HG03521 (cell line): Measurements from ENCODE around the gene CAST.
A peak's percentile ranks its signal among the peaks of the same experiment; 100 is the strongest.

Source experiments
- ATAC-seq: cut with Tn5 transposase; IDR thresholded peaks from one replicate; pipeline ENCODE4 v1.9.1; 2021; ENCODE audit warnings: mild to moderate bottlenecking, moderate library complexity; ENCODE audit not compliant: unreplicated experiment

Gene CAST

DNA sequence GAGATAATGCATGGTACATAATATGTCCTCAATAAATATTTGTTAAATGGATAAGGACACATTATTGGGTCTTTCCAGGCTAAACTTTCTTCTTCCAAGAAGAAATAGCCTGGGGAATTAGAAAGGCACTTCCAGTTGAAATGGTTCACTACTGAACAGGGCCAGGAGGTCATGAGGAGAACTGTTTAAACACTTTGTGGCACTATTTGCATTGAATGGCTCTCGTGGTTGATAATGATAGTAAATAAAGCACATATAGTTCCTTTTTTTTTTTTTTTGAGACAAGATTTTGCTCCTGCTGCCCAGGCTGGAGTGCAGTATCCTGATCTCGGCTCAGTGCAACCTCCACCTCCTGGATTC is 19.9 kb upstream of the CAST start:
- no peak for ATAC-seq

DNA sequence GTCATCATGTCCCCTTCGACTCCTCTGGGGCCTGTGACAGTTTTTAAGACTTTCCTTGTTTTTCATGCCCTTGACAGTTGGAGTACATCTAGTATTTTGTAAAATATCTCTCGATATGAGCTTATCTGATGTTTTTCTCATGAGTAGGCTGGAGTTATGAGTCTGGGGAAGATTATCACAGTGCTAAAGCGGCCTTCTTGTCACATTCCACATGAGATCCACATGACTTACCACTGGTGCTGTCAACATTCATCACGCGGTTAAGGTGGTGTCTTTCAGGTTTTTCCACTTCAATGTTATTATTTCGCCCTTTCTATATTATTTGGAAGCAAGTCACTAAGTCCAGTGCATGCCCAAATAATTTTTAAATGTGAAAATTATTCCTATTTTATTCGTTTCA is 17.1 kb upstream of the CAST start:
- ATAC-seq: no peak

DNA sequence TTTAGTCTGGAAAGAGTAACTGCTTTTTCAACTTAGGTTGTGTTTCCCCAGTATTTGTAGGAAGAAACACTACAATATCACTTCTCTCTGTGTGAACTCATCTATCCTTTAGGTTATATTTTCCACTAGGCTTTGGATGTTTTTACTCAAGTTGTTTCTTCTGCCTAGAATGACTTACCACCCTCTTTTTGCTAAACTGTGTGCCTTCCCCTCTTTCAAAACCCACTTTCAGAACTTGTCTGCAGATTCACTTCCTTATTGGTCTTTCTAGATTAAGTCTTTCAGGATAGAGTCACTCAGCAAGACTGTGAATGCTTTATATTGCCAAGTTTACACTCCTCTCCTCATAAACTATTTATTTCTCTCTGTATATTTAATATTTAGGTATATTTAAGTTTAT is 14.2 kb upstream of the CAST start:
- no peak for ATAC-seq

DNA sequence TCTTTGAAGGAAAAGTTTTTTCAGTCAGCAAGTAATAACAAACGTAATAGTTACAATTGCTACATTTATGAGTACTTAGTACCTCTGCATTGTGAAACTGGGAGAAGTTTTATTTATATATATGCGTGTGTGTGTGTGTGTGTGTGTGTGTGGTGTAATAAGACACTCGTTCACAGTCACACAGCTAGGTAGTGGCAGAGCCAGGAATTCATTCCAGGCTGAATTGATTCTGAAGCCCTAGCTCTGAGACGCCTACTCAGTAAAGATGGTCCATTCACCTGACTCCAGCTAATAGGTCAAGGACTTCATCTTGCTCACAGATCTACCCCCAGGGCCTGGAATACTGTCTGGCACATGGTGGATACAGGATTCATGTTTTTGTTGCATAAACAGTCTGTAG is 13.6 kb upstream of the CAST start:
- ATAC-seq: no peak

DNA sequence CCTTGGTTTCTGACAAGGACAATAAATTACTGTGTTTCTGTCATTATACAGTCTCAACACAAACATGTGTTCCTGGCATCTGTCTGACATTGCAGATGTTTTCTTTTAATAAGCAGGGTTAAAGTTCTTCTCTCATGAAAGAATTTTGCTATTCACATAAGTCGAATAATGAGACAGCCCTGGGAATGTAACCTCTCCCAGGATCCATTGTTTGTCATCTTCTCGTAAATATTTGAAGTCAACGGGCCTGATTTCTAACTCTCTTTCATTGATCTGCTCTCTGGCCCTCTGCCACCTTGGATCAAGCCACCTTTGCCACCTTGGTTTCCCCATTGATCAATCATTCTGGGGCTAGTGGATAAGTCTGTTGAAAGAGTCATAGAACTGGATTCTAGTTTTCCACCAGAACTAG is 12.9 kb upstream of the CAST start:
- ATAC-seq: no peak

DNA sequence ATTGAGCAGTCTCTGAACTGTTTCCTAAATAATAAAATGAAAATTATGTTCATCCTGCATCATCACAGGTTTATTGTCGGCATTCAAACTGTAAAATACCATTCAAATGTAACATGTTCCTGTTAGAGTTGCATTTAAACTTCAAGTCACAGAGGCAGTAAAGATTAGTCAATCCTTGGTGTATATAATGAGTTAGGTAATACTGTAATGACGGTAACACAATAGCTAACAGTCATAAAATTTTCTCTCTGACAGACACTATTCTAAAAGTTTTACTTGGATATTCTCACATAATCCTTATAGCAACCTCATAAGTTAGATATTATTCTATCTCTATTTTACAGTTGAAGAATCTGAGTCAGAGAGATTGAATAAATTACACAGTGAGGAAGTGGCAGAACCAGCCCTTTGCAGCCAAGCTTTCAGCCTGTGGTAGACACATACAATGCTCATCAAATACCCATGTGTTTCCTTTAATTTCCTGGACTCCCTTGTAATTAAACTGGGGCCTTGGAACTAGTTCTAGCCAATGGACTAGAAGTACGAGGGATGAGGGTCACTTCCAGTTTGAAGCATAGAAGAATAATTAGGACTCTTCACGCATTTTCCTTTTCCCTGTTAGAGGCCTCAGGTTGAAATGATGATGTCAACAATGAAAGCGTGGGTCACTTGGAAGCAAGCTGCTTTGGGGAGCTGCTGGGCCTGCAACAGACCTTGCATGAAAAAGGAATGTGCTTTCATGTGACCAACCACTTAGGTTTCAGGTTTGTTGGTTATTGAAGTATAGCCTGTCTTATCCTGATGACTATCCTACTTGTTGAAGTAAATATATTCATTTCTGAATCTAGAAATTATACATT is 12.3 kb upstream of the CAST start:
- ATAC-seq: no peak

DNA sequence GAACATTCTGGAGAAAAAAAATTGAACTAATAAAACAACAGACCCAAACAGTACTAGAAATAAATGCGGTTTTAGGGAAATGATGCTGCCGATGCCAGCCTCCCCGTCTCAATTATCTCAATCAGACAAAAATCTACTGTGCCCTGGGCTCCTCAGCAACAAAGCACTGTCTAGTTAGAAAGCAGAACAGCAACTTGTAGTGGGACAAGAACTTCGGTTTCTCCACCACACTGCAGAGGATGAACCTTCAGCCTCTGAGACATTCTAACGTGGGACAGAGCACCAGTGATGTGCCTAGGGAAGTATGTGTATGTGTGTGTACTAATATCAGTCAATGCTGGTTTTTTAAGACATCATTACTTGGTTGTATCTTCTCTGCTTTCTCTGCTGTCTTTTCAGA is 11.1 kb upstream of the CAST start:
- ATAC-seq: no peak

DNA sequence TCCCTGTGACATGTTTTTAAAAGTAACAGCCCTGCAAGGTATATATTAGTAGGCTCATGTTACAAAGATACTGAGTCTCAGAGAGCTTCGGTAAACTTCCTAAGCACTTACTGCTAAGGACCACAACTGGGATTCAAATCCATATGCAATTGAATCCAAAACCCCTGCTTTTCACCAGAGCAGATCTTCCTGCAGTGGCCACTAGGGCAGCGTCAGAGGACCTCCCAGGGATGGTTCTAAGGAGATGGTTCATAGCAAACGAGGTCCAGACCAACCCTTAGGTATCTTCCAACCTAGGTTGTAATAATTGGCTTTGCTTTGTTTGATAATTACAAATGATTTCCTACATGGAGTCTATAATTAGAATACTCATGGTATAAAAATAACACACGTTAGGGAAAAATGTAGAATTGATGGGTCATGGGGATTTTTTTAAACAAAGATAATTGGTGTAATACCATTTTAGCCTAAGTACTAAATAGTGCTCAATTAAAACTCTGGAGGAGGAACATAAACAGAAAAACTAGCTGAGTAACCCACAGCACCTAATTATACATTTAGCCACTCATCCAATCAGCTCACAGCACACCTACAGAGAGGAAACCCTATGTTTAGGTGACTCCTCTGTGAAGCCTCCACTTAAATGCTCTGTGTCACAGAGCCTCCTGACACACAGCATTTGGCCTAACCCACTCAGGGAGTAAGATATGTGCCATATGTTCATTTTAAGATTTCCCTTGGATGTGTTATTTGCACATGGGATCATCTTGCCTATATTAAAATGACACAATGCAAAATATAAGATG is 10.0 kb upstream of the CAST start:
- ATAC-seq: no peak

DNA sequence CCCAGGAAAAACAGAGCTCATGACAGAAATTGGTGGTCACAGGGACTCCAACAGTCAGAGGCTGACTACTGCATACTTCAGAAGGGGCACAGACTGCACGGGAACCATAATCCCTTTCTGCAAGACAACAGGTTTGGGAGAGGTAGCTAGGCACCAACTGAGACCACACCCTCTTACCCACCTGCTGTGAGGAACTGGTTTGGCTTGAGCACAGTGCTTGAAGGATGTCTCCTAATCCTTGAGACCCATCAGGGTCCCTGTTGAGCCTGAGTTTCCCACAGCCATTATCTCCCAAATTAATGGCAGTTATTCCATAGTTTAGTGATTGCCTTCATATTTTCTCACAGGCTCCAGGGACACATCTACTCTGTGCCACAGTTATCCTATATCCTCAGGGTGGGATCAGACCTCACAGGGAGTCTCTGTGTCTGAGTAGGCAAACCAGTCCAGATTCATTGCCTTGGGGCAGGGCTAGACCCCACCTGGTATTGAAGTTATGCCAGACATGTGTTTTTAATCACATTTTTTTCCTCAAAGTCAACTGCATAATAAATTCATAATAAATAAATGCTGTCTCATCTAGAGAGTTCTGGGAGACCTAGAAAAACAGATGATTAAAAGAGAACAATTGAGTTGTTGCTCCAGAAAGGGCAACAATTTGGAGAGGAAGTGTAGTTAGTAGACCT is 9.3 kb upstream of the CAST start:
- no peak for ATAC-seq

DNA sequence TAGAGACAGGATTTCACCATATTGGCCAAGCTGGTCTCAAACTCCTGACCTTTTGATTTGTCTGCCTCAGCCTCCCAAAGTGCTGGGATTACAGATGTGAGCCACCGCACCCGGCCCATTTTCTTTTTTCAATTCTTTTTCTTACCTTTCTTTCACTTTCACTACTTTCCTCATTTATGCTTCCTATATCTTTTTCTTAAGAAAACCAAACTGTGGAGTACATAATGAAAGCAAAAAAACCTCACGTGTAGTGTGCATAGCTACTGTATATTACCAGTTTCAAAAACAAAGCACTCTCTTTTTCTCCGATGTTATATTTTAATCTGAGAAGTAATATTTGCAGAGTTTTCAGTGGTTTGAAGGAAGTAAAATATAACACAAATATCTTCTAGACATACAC is 8.0 kb upstream of the CAST start:
- ATAC-seq: no peak

DNA sequence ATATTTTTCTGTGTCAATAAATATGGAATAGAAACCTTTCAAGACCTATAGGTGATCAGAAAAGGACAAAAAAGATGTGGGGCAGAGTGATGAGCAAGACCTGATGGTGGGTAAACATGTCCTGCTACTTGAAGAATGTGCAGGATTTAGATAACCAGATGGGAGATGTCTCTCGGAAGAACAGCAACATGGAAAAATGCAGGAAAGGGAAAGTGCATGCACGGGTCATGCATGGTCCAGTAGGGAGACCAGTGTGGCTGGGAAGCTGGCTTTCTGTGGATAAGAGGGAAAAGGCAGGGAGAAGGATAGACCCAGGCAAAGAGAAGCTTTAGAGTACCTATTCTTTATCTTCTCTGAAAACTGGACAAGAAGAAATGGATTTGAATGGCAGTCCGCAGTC is 7.1 kb upstream of the CAST start:
- ATAC-seq: no peak

DNA sequence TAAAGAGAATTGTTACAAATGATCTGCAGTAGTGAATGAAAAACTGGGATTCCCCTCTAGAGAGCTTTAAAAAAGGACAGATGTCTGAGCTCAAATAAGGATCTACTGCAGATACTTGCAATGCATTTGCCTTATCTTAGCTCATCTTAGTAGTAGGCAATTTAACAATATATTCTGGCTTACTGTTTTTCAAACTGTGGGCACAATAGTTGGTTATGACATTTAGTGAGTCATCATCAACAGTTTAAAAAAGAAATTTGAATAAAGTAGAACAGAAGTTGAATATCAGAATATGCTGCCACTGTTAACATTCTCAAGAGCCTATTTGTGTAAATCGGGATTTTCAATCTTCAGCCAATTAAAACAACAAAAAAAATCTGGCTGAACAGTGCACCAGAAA is 6.7 kb upstream of the CAST start:
- ATAC-seq: no peak

DNA sequence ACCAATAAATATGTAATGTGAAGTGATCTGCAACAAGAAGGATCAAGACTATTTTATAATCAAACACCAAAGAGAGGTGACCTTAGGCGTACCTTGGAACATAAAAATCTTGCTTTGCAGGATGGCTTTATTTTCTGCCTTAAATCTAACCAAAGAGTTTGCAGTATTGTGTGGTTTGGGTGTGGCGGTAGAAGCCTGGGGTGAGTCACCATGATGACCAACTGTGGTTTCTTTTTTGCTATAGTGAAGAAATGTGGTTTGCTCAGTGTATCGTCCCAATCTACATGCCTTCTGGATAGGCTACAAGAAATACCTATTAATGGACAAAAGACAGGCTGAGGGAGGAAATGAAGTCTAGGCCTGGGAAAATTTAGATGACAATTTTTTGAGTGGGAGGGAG is 5.1 kb upstream of the CAST start:
- ATAC-seq: peak; percentile 51

DNA sequence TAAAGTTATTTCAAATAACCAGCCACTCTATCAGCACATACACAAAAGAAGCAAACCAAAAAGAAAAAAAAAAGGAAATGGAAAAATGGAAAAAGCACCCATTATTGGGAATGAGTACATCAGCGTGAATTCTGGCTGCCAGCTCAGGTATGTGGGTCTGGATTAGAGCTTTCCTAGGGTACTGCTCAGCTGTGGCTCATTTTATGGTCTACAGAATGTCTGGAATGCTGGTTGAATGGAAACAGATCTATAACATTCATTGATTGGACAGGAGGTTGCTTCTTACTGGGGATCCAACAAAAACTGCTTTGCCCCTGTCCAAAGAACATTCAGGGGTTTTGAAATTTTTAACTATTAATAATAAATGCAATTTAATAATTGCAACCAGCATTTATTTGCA is 3.9 kb upstream of the CAST start:
- no peak for ATAC-seq

DNA sequence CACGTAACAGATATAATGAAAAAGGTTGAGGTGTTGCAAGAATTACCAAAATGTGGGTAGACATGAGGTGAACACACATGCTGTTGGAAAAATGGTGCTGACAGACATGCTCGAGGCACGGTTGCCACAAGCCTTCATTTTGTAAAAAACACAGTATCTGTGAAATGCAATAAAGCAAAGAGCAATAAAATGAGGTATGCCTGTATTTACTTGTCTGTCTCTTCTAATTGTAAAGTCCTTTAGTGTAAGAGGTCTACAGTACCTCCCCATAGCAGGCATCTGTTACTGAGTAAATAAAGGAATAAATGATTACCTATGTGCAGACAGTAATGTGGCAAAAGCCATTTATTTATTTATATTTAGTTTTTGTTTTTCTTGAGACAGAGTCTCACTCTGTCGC is 3.0 kb upstream of the CAST start:
- no peak for ATAC-seq

DNA sequence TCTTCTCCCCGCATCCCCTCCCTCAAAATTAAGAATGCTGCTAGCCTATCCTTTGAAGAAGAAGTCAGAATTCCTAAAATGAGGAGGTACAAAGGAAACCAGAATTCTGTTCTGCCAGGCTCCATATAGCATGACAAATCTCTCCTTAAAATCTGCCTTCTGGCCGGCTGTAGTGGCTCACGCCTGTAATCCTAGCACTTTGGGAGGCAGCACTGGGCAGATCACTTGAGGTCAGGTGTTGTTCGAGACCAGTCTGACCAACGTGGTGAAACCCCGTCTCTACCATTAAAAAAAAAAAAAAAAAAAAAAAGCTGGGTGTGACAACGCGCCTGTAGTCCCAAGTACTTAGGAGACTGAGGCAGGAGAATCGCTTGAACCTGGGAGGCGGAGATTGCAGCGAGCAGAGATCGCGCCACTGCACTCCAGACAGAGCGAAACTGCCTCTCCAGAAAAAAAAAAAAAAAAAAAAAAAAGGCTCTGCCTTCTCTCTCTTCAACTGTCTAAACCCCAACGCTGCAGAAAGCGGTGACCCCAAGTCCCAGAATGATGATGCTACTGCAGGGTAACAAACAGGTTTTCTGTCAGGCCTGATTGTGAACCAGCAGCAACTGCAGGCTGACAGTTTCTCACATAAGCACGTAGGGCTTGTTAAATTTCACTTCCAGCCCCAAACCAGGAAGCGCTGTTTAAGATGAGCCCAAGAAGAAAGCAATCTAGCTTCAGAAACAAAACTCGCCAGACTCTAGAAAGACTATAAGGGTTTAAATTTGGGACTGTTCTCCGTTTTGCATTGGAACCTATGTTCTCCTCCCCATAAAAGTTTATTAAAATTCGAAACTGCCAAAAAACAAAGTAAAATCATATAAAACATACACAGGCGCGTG is 963 bp upstream of the CAST start:
- ATAC-seq: no peak

DNA sequence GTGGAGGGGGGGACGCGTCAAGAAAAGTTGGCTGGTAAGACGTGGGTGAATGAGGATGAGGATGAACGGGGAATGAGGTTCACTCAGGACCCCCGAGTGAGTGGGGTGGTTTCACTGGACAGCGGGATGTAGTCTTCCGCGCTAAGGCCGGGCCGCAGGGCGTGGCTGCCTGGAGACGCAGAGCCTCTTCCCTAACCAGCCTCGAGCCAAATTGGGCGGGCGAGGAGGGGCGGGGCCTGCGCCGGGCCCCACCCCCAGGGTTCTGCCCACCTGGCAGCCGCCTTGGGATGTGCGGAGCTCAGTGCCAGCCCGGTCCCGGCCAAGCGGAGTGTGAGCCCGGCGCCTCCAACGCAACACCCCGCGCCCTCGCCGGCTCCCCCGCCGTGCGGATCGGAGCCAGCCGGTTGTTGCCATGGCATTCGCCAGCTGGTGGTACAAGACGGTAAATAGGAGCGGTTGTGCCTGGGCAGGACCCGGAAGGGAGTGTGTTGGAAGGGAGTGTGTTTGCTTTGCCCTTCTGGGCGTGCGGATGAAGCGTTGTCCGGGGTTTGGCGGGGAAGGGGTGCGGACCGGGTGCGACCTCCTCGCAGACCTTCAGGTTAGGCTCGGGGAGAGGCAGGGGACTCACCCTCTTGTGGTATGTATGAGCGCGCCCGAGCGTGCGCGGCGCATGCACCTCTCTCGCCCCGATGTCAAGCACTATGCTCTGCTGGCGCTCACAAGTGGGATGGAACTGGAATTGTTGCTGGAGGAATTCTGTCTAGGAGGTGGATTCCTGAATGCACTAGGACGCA is 746 bp downstream of the CAST start:
- ATAC-seq: peak; percentile 56

DNA sequence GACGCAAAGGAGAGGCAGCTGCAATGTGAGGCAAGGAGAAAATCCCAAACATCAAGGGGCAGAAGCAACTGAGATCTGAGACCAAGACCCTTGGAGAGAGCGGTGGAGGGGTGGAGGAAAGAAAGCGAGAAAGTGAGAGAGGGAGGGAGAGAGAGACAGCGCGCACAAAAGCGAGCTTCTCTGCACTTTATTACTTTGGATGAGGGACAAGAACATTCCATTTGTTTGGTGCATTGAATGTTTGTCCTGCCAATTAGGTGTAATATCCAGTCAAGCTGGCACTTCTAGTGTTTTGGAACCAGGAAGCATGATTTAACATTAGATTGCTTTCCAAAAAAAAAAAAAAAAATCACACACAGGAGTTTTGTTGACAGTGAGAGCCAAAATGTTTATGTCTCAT is 1.4 kb downstream of the CAST start:
- no peak for ATAC-seq

DNA sequence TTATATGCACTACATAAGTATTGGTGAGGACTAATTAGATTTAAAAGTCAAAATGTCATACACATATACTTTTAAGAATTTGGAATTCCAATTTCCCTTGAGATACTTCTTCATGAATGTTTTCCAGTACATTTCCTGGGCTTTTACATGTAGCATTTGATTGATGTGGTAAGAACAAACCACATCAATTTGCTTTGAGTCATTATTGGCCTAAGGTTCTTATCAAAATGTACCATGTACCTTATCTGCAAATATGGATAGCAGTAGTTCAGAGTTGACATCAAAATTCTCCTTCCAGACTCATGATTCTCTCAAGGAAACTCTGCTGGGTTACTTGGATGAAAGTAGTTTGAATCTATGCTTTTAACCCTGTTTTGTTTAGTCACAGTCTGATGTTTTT is 2.5 kb downstream of the CAST start:
- no peak for ATAC-seq

DNA sequence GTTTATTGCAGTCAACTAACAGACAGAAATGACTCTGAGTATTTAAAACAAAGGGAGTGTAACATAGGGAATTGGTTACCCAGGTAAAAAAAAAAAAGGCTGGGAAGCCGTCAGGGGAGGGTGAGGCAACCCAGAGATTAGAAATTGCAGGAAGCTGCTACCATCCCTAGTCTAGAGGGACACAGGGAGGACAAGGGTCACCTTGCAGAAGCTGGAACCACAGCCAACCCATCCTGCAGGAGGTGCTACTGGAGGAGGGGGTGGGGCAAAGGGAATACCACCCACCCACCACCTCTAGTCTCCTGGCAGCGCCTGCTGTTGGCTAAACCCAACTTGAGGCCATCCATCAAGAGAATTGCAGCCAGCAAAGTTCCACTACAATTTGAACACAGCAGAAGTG is 6.5 kb downstream of the CAST start:
- no peak for ATAC-seq
